RPMI8226 (cell line): ENCODE results near the gene TBL1X.
"Not testable (repeated sequence)": the region's sequence is repeated elsewhere in the genome, so short reads cannot be mapped to it uniquely, and the experiment has no call there.

ENCODE experiments used
- DNase-seq: peaks from one replicate; pipeline ENCODE4 v3.0.0-alpha.2; 2015

The TBL1X gene

DNA sequence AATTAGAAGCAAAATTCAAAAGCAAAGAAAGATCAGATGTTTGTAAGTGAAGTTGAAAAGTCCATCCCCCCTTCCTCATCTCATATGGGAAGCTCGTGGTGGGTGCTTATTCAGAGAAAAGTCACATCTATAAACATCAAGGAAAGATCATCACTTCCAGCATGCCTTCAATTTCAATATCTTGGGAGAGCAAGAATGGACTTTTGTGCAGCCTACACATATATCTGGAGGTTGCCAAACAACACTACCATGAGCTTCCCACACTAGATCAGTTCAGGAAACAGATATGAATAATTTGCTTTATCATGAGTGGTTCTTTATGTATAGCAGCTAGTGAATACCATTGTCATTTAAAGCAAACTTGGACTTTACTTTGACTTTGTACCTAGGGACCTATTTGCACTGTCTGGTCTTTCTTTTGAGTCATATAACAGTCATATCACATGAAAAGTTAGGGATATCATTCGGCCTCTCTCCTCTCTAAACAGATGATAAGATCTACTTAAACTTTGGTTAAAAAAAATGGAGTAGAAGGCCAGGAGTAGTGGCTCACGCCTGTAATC, 5.6 kb upstream of the TBL1X start:
- DNase-seq: no peak

DNA sequence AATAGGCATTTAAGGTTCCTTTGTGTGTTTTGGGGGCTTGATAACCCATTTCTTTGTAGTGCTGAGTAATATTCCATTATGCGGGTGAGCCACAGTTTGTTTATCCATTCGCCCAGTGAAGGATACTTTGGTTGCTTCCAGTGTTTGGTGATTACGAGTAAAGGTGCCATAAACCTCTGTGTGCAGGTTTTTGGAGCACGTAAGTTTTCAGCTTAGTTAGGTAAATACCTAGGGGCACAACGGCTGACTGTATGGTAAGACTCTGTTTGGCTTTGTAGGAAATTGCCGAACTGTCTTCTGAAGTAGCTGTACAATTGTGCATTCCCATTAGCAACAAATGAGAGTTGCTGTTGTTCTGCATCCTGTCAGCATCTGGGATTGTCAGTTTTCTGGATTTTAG, 3.8 kb upstream of the TBL1X start:
- no peak for DNase-seq

DNA sequence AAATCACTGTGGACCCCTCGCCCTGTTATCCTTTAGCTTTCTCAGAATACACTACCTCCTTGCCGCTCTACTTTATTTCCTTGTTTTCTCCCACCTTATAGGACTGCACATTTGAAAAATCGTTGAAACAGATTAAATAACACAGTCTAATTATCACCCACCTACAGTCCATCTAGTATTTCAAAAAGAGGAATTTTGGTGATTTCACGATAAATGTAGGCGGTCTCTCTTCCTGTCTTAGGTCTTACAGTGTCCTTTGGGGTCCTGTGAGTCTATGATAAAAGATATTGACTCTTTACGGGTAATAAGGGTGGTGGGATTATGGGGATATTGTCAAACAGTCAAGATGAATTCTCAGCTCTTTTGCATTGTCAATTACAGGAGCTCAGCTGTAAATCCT, 2.4 kb upstream of the TBL1X start:
- no peak for DNase-seq

DNA sequence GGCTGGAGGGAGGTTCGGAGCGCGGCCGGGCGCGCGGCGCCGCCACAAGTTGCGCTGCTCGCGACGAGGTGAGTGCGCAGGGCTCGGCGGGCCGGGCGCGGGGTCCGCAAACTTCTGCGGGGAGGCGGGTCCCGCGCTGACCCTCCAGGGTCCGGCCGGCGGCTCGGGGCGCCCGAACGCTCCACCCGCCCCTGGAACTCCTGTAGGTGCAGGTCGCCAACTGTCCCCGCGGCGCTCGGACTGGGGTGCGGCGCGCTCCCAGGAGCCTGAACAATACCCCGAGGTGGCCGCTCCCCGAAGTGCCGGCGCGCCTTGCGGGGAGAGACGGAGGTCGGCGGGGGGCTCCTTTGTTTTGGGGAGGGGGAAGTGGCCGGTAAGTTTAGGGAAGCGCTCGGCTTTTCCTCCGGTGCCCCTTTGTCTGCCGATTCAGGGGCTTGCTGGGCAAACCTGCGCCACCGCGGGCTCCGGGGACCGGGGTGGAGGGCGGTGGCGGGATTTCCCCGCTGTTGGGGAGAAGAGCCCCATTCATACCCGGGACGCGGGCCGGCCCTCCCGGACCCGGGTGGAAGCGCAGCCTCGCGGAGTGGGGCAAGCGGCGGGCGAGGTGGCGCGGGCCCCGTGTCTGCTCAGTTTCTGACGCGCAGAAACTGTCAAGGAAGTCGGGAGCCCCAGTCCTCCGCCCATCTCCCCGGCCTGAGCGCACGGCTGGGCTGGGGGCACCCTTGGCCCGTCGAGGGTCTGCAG, 694 bp downstream of the TBL1X start:
- peak; percentile 32 for DNase-seq

DNA sequence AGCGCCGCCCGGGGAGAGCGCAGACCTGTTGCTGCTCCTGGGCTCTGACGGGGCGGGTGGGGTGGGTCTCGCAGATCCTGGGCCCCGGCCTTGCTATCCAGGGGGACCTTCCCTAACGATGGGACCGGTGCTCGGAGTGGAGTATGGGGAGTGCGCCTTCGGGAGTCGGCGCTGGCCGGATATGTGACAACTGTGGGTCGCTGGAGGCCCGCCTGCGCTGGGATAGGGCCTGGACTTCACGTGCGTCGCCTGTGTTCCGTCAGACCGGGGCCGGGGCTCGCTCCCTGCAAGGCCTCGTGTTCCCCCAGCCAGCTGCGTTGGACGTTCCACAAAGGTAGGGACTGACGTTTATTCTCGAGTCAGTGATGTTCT, 1.3 kb downstream of the TBL1X start:
- DNase-seq: peak; percentile 50

DNA sequence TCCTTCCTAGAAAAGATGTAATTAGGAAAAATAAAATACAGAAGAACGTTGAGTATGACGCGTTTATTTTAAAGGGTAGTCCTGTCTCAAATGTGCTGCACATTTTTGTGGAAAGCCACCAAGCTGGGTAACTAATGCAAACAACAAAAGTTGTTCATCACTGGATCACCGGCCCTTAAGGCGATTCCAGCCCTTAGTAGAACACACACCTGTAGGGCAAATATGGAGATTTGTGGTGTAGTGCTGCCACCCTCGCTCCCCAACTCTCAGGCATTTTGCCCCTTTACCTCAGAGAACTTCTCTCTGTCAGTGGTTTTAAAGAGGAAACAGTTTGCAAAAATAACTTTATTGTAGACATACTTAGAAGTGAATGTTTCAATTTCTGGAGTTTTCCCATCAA, 1.9 kb downstream of the TBL1X start:
- peak; percentile 39 for DNase-seq

DNA sequence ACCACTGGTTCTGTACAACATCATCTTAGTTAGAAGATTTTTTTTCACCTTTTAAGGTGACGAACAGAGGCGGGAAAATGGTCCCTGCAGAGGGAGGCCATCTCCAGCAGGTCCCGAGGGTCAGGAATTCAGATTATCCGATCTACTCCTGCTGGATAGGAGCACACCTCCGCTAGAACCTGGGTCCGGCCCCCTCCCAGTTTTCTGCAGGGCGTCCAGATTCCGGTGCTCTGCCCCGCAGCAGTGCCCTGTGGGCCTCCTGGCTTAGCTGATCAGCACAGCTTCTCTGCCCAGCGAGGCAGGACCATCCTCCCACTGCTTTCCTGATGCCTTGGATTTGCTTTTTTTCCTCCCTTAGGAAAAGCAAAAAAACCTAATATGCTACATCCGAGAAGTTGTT, 2.3 kb downstream of the TBL1X start:
- no peak for DNase-seq

DNA sequence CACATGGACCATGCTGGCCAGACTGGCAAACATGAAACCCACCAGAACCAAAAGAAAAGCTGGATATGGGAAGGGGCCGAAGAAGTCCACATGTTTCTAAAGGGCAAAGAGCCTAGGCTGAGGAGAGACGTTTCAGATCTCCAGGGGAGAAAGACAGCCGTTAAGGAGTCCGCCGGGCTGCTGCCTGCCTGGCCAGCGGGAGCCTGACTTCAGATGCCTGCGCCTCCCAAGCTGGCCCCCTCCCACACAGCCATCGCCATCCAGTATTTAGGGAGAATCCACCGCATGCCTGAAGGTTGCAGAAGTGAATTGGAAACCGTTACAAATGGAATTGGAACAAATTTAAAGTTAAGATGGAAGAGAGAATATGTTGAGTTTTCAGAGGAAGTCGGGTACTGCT, 2.9 kb downstream of the TBL1X start:
- no peak for DNase-seq

DNA sequence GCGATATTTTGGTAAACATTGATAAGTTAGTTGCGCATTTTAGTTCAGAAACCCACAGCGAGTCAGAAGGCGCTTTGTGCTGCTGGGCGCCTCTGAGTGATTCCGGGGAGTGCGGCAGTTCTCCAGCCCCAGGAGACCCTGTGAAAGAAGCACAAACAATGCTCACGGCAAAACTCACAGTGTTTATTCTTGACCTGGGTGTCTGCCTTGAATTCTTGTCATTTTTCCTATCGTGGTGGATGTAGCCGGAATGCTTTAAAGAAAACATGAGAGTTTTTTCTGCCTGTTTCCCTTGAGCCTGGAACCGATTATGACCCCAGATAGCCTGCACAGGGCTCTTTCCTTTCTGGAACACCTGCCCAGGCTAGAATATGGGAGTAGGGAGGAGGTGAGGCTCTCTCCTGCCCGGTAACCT, 6.7 kb downstream of the TBL1X start:
- DNase-seq: no peak

DNA sequence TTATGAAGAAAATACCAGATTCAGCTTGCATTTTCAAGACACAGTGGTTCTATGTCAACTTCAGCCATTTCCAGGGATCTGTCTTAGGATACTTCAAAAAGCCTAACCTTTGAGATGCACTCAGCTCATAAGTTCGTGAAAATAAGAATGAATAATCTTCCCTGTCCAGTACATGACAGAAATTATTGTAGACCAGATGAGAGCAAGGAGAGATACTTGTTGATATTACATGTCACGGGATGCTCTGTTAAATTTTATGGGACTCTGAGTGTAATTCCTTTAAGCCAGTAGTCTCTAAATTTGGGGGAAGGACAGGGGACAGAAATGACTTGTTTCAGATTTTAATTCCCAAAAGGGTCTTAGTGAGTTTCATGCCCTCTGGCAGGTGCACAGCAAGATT, 8.8 kb downstream of the TBL1X start:
- DNase-seq: no peak

DNA sequence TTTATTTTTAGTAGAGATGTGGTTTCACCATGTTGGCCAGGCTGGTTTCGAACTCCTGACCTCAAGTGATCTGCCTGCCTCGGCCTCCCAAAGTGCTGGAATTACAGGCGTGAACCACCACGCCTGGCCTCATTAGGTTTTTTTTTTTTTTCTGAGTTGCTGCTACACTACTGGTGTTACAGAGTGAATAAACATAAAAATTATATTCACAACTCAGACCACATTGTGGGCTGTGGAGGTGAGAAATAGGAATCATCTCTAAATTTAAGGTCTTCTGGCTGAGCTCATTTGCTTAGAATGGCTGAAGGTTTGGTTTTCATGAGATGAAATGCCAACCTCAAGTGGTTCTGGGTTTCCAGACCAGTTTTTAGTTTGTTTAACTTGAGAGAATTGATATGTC, 10.6 kb downstream of the TBL1X start:
- DNase-seq: not testable (repeated sequence)

DNA sequence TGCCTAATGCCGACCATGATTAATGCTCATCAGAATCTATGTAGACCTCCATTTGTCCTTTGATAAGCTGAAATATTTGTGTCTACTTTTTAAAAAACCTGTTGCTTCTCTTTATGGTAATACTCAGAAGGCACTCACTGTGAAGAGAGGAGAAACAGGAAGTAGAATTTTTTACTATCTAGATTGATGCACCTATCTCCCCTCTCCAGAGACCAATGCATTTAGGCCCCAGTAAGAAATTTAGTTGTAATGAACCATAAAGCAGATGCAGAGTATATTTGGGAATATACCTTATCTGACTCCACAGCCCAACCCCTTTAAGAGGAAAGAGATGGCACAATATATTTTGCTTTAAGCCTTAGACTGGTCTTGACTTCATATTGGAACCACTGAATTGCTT, 11.1 kb downstream of the TBL1X start:
- no peak for DNase-seq

DNA sequence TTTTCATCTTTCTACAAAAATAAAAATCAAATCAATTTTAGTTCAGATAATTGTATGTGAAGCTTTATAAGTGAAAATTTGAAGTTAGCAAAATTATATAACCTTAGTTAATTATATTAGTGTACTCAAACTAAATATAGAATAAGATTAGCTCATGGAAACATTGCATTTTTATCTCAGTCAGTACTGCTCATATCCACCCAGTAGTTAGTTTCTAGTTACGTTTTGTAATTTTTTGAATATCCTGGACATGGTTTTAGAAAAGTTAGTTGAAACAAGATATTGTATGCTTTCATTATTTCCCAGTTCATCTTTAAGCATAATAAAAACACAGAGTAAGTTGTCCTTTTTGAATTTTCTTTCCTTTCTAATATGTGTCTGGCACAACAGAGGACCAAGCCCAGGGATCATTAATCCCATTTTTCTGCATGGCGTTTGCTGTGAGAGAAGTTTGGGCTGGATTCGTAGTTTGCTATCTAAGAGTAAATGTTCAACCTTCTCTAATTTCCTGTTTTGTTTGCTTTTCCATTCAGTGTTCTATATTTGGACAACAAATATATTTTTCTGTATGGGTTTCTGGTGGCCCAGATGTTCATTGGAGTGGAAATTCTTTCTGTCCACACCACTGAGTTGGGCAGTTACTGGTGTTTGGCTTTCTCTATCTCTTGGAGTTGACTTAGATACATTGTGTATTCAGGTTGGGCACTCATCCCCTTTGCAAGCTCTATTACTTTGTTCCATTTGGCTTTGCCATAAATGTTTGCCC, 12.1 kb downstream of the TBL1X start:
- no peak for DNase-seq

DNA sequence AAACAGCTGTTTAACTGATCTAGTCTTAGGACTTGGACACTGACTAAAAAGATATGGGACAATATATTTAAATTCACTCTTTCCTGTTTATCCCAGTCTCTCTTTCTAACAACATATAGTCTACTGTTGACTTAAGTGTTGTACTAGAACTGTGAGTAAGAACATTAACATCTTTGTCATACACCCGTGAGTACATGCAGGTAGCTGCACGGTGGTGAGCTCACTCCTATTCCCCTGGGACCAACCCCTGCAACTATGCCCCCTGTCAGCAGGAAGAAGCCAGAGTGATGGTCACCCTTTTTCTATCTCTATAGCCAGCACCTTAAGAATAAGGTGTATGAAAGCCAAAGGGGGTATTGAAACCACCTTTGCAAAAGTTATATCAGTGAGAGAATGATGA, 17.6 kb downstream of the TBL1X start:
- no peak for DNase-seq

DNA sequence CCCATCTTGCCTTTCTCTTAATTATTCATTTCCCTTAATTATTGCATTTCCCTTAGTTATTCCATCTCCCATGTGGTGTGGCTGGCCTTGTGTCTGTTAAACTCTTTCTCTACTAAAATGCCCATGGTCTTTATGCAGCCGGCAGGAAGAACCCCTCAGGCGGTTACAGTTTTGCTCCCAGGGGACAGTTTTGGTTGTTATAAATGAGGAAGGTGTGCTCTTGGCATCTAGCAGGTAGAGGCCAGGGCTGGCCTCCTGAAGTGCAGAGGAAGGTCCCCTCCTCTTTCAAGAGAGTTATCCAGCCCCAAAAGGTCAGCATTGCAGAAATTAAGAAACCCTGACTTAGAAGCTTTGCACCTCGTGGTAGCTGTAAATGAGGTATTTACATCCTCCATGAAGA, 18.0 kb downstream of the TBL1X start:
- no peak for DNase-seq

DNA sequence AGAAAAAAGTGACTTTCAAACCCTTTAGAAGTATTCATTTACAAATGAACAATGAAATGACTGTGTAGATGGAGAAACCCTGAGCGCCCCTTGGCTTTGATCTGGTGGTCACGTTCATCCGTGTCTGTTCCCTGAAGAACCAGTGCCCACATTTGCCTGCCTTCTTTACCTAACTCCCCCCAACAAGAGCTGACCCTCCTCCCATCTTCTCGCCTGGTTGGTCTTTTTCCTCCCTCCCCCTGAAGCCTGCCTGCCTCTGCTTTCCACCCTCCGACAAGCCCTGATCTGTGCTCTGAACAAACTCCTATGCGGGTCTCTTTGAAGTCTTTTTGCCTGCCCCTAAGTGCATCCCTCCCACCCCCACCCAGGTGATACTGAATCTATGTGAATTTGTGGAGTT, 18.5 kb downstream of the TBL1X start:
- no peak for DNase-seq

DNA sequence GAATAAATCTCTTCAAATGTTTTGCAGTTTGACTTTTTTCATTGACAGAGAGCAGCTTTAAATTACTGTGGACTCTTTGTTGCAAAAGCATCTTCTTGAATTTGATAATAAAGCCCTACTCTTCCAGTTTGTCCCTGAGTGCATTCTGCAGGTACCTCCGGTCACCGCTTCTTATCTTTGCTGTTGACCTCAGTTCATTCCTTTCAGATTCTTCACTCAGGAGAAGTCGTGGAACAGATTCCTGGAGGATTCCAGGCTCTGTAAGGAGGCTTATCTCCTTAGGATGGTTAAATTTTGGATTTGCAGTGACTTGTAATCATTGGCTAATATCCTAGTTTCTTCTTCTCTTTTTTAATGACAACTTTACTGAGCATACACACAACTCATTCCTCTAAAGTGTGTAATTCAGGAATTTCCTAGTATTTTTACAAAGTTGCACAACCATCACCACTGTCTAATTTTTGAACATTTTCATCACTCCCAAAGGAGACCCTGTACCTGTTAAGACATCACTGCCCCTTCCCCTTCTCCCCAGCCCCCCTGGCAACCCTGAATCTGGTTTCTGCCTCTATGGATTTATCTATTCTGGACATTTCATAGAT, 22.0 kb downstream of the TBL1X start:
- no peak for DNase-seq

DNA sequence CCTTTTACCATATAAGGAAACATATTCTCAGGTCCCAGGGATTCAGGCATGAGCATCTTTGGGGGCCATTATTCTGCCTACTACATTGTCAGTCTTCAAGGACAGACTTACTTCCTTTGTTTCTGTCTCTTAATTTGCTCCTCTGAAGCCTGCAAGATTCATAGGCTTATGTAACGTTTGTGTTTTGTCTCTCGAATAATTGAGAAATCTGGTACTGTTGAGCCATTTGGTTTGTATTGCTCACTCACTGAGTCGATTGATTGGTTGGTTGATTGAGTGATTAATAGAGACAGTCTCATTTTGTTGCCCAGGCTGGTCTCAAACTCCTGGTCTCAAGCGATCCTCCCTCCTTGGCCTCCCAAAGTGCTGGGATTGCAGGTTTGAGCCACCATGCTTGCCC, 23.7 kb downstream of the TBL1X start:
- no peak for DNase-seq

DNA sequence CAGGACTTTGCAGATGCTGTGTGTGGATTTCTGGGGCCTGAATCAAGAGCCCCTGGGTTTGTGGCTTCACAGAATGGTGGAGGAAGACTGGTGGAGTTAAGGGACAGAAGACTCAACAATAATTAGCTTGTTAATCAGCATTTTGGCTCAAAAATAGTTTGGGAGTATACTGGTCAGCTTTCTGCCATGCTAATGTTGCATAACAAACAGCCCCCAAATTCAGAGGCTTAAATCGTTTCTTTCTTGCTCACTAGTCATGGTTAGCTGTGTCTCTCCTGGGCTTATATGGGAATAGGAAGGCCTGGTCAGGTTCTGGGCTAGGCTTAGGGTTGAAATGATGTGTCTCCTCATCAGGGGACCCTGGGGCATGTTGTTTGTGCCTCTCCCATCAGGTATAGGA, 24.4 kb downstream of the TBL1X start:
- DNase-seq: no peak

DNA sequence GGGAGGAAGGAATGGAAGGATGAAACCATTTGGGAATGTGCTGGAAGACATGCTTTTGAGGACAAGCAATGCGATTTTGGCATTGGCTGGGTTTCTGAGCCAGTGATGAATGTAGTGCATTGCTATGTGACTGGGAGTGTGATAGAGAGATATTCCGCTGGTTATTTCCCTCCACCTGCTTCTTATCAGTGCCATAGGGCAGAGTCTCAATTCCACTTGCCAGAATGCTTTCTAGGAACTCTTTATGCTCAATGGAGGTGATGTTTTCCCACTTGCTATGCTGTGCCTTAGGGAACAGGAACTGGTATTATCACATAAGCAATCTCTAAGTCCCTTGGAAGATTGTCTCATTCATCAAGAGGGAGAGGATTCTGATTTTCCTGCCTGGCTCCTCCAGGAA, 28.0 kb downstream of the TBL1X start:
- no peak for DNase-seq

DNA sequence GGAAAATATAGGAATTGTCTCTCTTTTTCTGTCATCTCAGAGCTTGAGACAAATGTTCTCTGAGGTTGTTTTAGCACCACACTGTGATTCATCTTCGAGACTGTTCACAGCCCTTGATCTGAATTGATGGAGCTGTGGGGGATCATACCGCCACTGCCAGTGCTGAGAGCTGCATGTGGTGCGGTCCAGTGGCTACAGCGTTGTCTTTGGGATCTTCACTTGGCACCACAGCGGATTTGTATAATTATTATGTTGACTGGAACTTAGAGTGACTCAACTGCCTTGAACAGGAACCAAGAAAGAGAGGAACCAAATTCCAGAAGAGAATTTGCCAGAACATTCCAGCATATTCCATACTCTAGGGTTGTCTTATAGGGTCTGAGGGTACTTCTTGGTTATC, 29.1 kb downstream of the TBL1X start:
- DNase-seq: no peak

DNA sequence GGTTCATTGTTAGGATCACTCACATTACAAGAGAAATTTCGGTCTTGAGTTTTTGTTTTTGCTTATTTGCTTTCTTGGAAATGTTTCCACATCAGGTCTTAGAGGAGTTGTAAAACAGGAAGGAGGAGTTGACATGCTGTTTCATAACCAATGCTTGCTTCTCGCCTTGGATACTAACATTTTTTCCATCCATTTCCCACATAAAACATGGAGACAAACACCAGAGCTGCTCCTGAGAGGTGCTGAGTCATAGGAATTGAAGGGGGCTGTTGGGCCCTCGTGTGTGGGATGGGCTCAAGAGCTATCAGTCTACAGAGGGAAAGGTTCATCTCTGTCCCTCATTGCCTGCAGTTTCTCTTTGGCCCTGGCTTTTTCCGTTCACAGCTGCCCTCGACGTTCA, 29.9 kb downstream of the TBL1X start:
- DNase-seq: no peak

DNA sequence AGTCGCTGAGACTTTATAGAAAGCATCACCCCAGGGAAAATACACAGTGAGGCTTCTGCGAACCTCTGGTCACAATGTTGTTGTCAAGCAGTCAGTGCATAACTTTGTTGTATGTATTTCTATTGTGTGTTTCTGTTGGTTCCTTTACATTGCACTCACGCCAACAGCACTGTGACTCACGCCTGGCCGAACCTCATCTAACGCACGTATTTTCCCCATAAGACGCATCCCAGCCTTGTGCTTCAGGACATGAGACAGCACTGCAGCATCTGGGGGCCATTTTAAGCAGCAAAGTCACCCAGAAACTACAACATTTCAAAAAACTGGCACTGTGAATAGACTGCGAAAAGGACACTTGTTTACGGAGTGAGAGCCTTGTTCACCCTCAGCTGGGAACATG, 30.6 kb downstream of the TBL1X start:
- DNase-seq: no peak

DNA sequence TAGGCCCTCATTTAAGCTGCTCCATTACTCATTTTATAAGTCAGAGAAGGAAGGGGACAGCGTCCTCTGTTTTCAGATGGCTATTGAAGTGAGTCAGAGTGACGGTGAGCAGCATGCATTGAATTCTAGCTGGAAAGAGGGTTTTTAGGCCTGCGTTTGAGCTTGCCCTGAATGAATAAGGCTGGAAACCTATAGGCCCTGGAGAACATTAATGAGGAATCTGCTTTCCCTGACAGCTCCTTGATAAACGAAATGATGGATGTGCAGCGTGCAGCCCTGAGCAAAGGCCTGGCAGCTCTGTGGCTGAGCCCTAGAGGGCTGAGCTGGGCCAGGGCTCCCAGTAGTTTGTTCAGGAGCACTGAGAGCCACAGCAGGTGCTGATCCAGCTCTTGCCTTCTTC, 33.4 kb downstream of the TBL1X start:
- DNase-seq: no peak
